Measurements from ENCODE around the gene SIK3. TPM values are rescaled to one million over a fixed set of nuclear protein-coding genes. Genes with fewer than 3 reads are reported as not detected.

Gene SIK3
- total and polyA plus RNA-seq, 2 donors (not counting 3 experiments of a cell fraction or from before 2014, with no cell fraction given), result 10.3 to 21.3 TPM

GRCh38 chr11:116885951-116886655 lies 212.1 kb downstream of the SIK3 start:
- no peaks in the 10 kb centered on the region for H3K36me3 ChIP-seq (ENCODE audit: control insufficient read depth in 2 of 2, extremely low read depth in 1 of 2, insufficient read depth in 2 of 2, low read length in 2 of 2)
- no peak overlapping the region for H3K9ac ChIP-seq (replicated peaks; ENCODE audit: extremely low read depth, insufficient read depth, low read length)
- no peaks in the 10 kb centered on the region for H4K20me1 ChIP-seq (replicated peaks; ENCODE audit: control insufficient read depth, extremely low read depth, insufficient read depth, low read length)
- no peaks in the 10 kb centered on the region for H3K9me3 ChIP-seq (replicated peaks; ENCODE audit: control insufficient read depth, insufficient read depth, low read length)
- H3K79me2 ChIP-seq (ENCODE audit: control insufficient read depth, insufficient read depth, low read length), result no peaks in the 10 kb centered on the region
- ChIA-PET CTCF (interaction anchor here (2.0 kb wide), 1 partner anchor 220 kb away, joined by 7 read pairs; no protein-coding TSS in a partner anchor), POLR2A (no interaction called here)
- no TSS peak for BruUV-seq (replicated peaks)
- no peak overlapping the region for H3K27ac ChIP-seq (ENCODE audit: insufficient read depth, low read depth, low read length)
- no peak overlapping the region for H3K4me2 ChIP-seq (ENCODE audit: insufficient read depth, low read length)
- intact Hi-C loops (cut with micrococcal nuclease), result no loop called here
- H3K27me3 ChIP-seq (ENCODE audit: control insufficient read depth in 2 of 2, insufficient read depth in 2 of 2, low read length in 2 of 2), result no peaks in the 10 kb centered on the region
- no peak overlapping the region for H2AFZ ChIP-seq (ENCODE audit: low read depth, low read length)
- DNase-seq (ENCODE audit: low read depth, low spot score) (no peak), FAIRE-seq (no peak)
- TF ChIP-seq POLR2AphosphoS5 (IDR thresholded peaks at IDR 0.05; ENCODE audit: insufficient read depth, low read depth, low read length) (no peak), POLR2A (IDR thresholded peaks at IDR 0.05; ENCODE audit: low read depth, low read length) (no peak), JUN (IDR thresholded peaks at IDR 0.05; ENCODE audit: borderline replicate concordance, insufficient read depth, insufficient read length, low read depth) (no peak), GATA2 (IDR thresholded peaks at IDR 0.05; ENCODE audit: insufficient read depth, insufficient read length, low read depth, low read length) (no peak), MYC (IDR thresholded peaks at IDR 0.05; ENCODE audit: low read depth, low read length) (no peak), MAX (IDR thresholded peaks at IDR 0.05; ENCODE audit: insufficient read depth, insufficient read length) (no peak), EZH2 (IDR thresholded peaks at IDR 0.05; ENCODE audit: borderline replicate concordance, low read depth, low read length, severe bottlenecking) (no peak), FOS (IDR thresholded peaks at IDR 0.05; ENCODE audit: borderline replicate concordance, insufficient read depth, low read length) (no peak), CTCF (IDR thresholded peaks at IDR 0.05; ENCODE audit: extremely low read depth in 1 of 2, insufficient read depth in 1 of 2, low read depth in 1 of 2, low read length in 2 of 2) (no peak)
- H3K9me1 ChIP-seq (replicated peaks; ENCODE audit: control insufficient read depth, extremely low read depth, insufficient read depth, low read length), result no peaks in the 10 kb centered on the region
- peaks cover 3% of the 10 kb centered on the region for H3K4me1 ChIP-seq (ENCODE audit: control insufficient read depth, extremely low read depth, insufficient read depth, low read length)
- H3K4me3 ChIP-seq (replicated peaks in 1 of 3; ENCODE audit: insufficient read depth in 1 of 3, low read depth in 1 of 3, low read length in 3 of 3), result no peak overlapping the region
- dilution Hi-C loops (cut with MboI; ENCODE audit: extremely low pct_ligation_motif_present, low sequenced_read_pairs), result no loop called here

Measured in endothelial cell of umbilical vein (primary cell).